DOHH2 (cell line): ENCODE results near the gene TSPAN11.

Source experiments
- H3F3A ChIP-seq: fragments of 200-600 bp; sonication (generic), shearing (Covaris generic); 2 replicates; pipeline ENCODE4 v1.6.0; 2016; ENCODE audit warnings: antibody characterized with exemption, mild to moderate bottlenecking; ENCODE audit not compliant: control insufficient read depth, insufficient read depth
- H3K27ac ChIP-seq: fragments of 200-600 bp; sonication (generic); 2 replicates; pipeline ENCODE4 v1.5.1; 2014; ENCODE audit warnings: low read depth, mild to moderate bottlenecking, low read length, moderate library complexity
- H3K27me3 ChIP-seq: fragments of 200-600 bp; sonication (generic); 2 replicates; pipeline ENCODE4 v1.6.1; 2014; ENCODE audit warnings: mild to moderate bottlenecking, low read length, mixed read lengths; ENCODE audit not compliant: control insufficient read depth
- H3K36me3 ChIP-seq: fragments of 200-600 bp; sonication (generic); 2 replicates; pipeline ENCODE4 v1.6.1; 2014; ENCODE audit warnings: mild to moderate bottlenecking, low read length, moderate library complexity, mixed read lengths; ENCODE audit not compliant: control insufficient read depth
- H3K4me1 ChIP-seq: fragments of 200-600 bp; sonication (generic); 2 replicates; pipeline ENCODE4 v1.6.1; 2014; ENCODE audit warnings: mild to moderate bottlenecking, low read length, mixed read lengths; ENCODE audit not compliant: control insufficient read depth
- H3K4me2 ChIP-seq: fragments of 200-600 bp; sonication (generic); 2 replicates; pipeline ENCODE4 v1.6.0; 2014; ENCODE audit warnings: mild to moderate bottlenecking, low read length, moderate library complexity
- H3K4me3 ChIP-seq: fragments of 200-600 bp; sonication (generic); 2 replicates; pipeline ENCODE4 v1.5.1; 2014; ENCODE audit warnings: mild to moderate bottlenecking, low read length, mixed read lengths
- H3K79me2 ChIP-seq: fragments of 200-600 bp; sonication (generic); 2 replicates; pipeline ENCODE4 v1.6.1; 2014; ENCODE audit warnings: mild to moderate bottlenecking, low read length, mixed read lengths; ENCODE audit not compliant: control insufficient read depth
- H3K9me2 ChIP-seq: fragments of 200-600 bp; sonication (generic); replicated peaks from 2 replicates; pipeline ENCODE4 v1.6.1; 2014; ENCODE audit warnings: mild to moderate bottlenecking, low read length, mixed read lengths; ENCODE audit not compliant: control insufficient read depth
- H3K9me3 ChIP-seq: fragments of 200-600 bp; sonication (generic); 2 replicates; pipeline ENCODE4 v1.6.1; 2014; ENCODE audit warnings: antibody characterized with exemption, low read length, mixed read lengths; ENCODE audit not compliant: control insufficient read depth, insufficient read depth
- H4K20me1 ChIP-seq: fragments of 200-600 bp; sonication (generic); 2 replicates; pipeline ENCODE4 v1.6.0; 2014; ENCODE audit warnings: low read depth, mild to moderate bottlenecking, antibody characterized with exemption, low read length, moderate library complexity; ENCODE audit not compliant: control insufficient read depth, insufficient read depth
- CTCF ChIP-seq: fragments of 200-600 bp; sonication (generic); IDR thresholded peaks from one replicate; pipeline ENCODE4 v1.5.1; 2014; ENCODE audit warnings: antibody characterized with exemption, mild to moderate bottlenecking, low read depth, low read length; ENCODE audit not compliant: poor library complexity, severe bottlenecking
- EZH2phosphoT487 ChIP-seq: fragments of 200-600 bp; sonication (generic); IDR thresholded peaks from 2 replicates; pipeline ENCODE4 v1.6.1; 2017; ENCODE audit warnings: borderline replicate concordance, mild to moderate bottlenecking, antibody characterized with exemption, low read length, moderate library complexity, mixed read lengths

Gene TSPAN11

GRCh38 chr12:31018106-31018789 lies 91.7 kb downstream of the TSPAN11 start:
- H3F3A ChIP-seq, result no peaks in the 10 kb centered on the region
- no peaks in the 10 kb centered on the region for H3K79me2 ChIP-seq
- no peak overlapping the region for H3K4me2 ChIP-seq
- no peak overlapping the region for H3K27ac ChIP-seq
- no peaks in the 10 kb centered on the region for H3K9me3 ChIP-seq
- no peaks in the 10 kb centered on the region for H3K36me3 ChIP-seq
- no peaks in the 10 kb centered on the region for H4K20me1 ChIP-seq
- no peak overlapping the region for H3K4me3 ChIP-seq
- H3K27me3 ChIP-seq, result peaks cover 14% of the 10 kb centered on the region
- no peak for TF ChIP-seq EZH2phosphoT487
- no peak for TF ChIP-seq CTCF
- H3K4me1 ChIP-seq, result no peaks in the 10 kb centered on the region
- no peaks in the 10 kb centered on the region for H3K9me2 ChIP-seq

GRCh38 chr12:31018790-31019505 lies 92.4 kb downstream of the TSPAN11 start:
- H3K27ac ChIP-seq, result no peak overlapping the region
- no peak overlapping the region for H3K4me3 ChIP-seq
- no peak for TF ChIP-seq EZH2phosphoT487
- no peak for TF ChIP-seq CTCF
- no peaks in the 10 kb centered on the region for H4K20me1 ChIP-seq
- no peak overlapping the region for H3K4me2 ChIP-seq
- no peaks in the 10 kb centered on the region for H3K4me1 ChIP-seq
- no peaks in the 10 kb centered on the region for H3K9me3 ChIP-seq
- H3K79me2 ChIP-seq, result no peaks in the 10 kb centered on the region
- H3K36me3 ChIP-seq, result no peaks in the 10 kb centered on the region
- no peaks in the 10 kb centered on the region for H3F3A ChIP-seq
- H3K9me2 ChIP-seq, result no peaks in the 10 kb centered on the region
- peaks cover 14% of the 10 kb centered on the region for H3K27me3 ChIP-seq

GRCh38 chr12:31019561-31019960 lies 93.0 kb downstream of the TSPAN11 start:
- H3K4me2 ChIP-seq, result no peak overlapping the region

More at GRCh38 chr12:31019561-31019960, 93.0 kb downstream of the TSPAN11 start:
- Histone ChIP-seq H3K4me1 (no peaks in the 10 kb centered on the region), H3K79me2 (no peaks in the 10 kb centered on the region), H3K27ac (no peak overlapping the region), H3K36me3 (no peaks in the 10 kb centered on the region), H3F3A (no peaks in the 10 kb centered on the region), H3K4me3 (no peak overlapping the region), H3K9me2 (no peaks in the 10 kb centered on the region), H3K9me3 (no peaks in the 10 kb centered on the region), H3K27me3 (peaks cover 14% of the 10 kb centered on the region), H4K20me1 (no peaks in the 10 kb centered on the region)
- TF ChIP-seq EZH2phosphoT487 (no peak), CTCF (no peak)
